Mucosa of descending colon (tissue), 3 donors: Measurements from ENCODE around the gene TADA3. TPM values are rescaled to one million over a fixed set of nuclear protein-coding genes. Genes with fewer than 3 reads are reported as not detected.

ENCODE experiments used
- ATAC-seq: fragments of 200-7000 bp; cut with Tn5 transposase; one replicate; pipeline ENCODE4 v1.9.1; 2020; ENCODE audit warnings: mild to moderate bottlenecking, moderate library complexity
- DNase-seq, 3 donors: peaks; one replicate each; pipeline ENCODE4 v3.0.0-alpha.2; 2020
- H3K36me3 ChIP-seq: fragments of 200-600 bp; one replicate; pipeline ENCODE4 v1.8.0; 2021; ENCODE audit warnings: low read depth, mild to moderate bottlenecking
- H3K4me1 ChIP-seq: fragments of 200-600 bp; one replicate; pipeline ENCODE4 v1.8.0; 2021; ENCODE audit warnings: low read depth, mild to moderate bottlenecking
- H3K4me3 ChIP-seq: fragments of 200-600 bp; one replicate; pipeline ENCODE4 v1.8.0; 2021; ENCODE audit warnings: mild to moderate bottlenecking
- H3K9me3 ChIP-seq: fragments of 200-600 bp; one replicate; pipeline ENCODE4 v1.8.0; 2021; ENCODE audit warnings: mild to moderate bottlenecking
- intact Hi-C, 2 donors: fragments of 100-400 bp; cut with DNase I in 1 of 2; cut with micrococcal nuclease in 1 of 2; formaldehyde crosslinking; loops; one replicate each; pipeline versions ENCODE4 v1.11.0 to v1.11.1; 2022; cut with DNase I, micrococcal nuclease
- total RNA-seq, 3 donors: library from RNA; stranded (reverse); fragmentation: NEBNext Ultra II Directional in 2 of 3; extraction: Animal tissue kit (Norgen Biotek cat#: 25700) in 2 of 3; gene quantifications; one replicate each; pipeline versions ENCODE4 v1.2.1 to v1.2.4, GENCODE V29; 2021 to 2023
- TF ChIP-seq, protein P1 (sequence below): fragments of 200-600 bp; IDR thresholded peaks from one replicate; pipeline ENCODE4 v1.8.0; 2022; ENCODE audit warnings: antibody characterized with exemption, mild to moderate bottlenecking
- donor health status: DM: no; HTN: no; CAD: no; lungs with moderate emphysema.
- donor health status: DM: no; HTN: no; CAD: no.
- donor health status: DM: no; HTN: yes; CAD: no.

Gene TADA3
- total RNA-seq, 3 donors from 2014 or later: 63.0 to 66.1 (median 63.2) TPM

DNA sequence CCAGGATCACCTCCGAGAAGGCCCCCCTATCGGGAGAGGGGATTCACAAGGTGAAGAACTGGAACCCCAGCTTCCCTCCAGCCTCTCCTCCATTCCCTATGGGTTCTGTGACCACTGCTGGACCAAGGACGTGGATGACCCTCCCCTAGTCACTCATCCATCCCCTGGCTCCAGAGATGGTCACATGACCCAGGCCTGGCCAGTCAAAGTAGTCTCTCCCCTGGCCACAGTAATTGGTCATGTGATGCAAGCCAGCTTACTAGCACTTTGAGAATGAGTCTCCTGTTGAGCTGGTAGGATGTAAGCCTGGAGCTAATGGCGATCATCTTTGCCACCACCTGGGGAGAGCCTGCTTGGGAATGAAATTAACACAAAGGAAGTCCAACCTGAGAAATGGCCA, 26.4 kb downstream of the TADA3 start:
- peaks cover 3% of the 10 kb centered on the region for H3K36me3 ChIP-seq
- H3K4me3 ChIP-seq: no peak overlapping the region
- no peak for DNase-seq
- TF ChIP-seq, protein P1, sequence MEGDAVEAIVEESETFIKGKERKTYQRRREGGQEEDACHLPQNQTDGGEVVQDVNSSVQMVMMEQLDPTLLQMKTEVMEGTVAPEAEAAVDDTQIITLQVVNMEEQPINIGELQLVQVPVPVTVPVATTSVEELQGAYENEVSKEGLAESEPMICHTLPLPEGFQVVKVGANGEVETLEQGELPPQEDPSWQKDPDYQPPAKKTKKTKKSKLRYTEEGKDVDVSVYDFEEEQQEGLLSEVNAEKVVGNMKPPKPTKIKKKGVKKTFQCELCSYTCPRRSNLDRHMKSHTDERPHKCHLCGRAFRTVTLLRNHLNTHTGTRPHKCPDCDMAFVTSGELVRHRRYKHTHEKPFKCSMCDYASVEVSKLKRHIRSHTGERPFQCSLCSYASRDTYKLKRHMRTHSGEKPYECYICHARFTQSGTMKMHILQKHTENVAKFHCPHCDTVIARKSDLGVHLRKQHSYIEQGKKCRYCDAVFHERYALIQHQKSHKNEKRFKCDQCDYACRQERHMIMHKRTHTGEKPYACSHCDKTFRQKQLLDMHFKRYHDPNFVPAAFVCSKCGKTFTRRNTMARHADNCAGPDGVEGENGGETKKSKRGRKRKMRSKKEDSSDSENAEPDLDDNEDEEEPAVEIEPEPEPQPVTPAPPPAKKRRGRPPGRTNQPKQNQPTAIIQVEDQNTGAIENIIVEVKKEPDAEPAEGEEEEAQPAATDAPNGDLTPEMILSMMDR: no peak
- peaks cover 15% of the 10 kb centered on the region for H3K4me1 ChIP-seq
- H3K9me3 ChIP-seq: no peaks in the 10 kb centered on the region
- no peak for ATAC-seq
- intact Hi-C loops: no loop called here

DNA sequence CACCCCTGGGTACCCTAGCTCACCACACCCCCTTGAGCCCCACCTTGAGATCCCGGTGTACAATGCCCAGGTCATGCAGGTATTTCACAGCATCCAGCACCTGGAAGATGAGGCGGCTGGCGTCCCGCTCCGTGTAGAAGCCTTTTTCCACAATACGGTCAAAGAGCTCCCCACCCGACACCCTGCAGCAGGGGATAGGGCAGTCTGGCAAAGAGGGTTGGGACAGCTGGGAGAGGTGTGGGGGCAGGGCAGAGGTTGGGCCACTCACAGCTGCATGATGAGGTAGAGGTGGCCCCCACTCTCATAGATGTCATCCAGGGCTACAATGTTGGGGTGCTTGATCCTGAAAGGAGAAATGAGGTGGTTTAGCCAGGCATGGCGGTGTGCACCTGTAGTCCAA, 29.4 kb downstream of the TADA3 start:
- peaks cover 3% of the 10 kb centered on the region for H3K36me3 ChIP-seq
- no peaks in the 10 kb centered on the region for H3K9me3 ChIP-seq
- peaks cover 3% of the 10 kb centered on the region for H3K4me1 ChIP-seq
- ATAC-seq: no peak
- TF ChIP-seq, protein P1: no peak
- H3K4me3 ChIP-seq: no peak overlapping the region
- intact Hi-C loops: no loop called here
- no peak for DNase-seq

DNA sequence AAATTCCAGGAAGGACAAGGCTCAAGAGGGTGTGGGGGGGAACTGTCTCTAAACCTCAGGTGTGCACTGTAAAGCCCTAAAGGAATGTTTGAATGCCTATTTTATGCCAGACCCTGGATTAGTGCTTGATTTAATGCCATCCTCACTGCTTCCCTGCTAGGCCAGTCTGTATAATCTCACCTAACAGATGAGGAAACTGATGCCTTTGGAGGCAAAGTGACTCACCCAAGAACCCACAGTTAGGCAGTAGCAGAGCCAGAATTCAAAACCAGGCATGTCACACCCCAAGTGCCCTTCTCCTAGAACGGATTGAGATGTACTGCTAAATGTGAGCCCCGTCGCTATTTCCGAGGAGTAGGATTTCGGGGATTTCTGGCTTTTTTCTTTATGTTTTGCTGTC, 30.4 kb downstream of the TADA3 start:
- Histone ChIP-seq H3K4me1 (no peaks in the 10 kb centered on the region), H3K9me3 (no peaks in the 10 kb centered on the region), H3K36me3 (peaks cover 3% of the 10 kb centered on the region), H3K4me3 (no peak overlapping the region)
- intact Hi-C loops: no loop called here
- no peak for DNase-seq
- no peak for ATAC-seq
- TF ChIP-seq, protein P1: no peak

DNA sequence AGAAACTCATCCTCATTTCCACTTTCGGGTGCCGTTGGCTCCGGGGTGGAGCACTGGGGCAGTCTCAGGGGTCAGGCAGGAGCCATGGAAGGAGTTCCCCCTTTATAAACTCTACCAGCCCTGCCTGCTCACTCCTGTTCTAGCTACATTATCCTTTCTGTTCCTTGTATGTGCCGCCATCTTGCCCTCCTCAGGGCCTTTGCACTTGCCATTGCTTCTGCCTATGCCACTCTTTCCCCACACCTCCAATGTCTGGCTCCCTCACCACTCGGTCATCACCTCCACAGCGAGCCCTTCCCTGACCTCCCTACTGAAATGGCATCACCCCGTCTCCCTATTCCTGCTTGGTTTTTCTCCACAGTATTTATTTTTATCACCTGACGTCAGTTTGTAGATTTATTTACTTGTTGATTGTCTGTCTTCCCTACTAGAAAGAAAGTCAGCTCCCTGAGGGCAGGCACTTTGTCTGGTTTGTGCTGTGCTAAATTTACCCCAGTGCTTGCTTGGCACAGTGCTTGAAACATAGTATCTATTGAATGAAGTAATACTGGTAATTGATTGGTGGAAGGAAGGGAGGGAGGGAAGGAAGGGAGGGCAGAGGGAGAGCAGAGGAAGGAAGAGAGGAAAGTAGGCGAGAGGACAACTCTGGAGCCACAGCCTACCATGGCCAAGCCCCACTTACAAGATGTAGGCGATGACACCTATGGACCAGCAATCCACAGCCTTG, 31.3 kb downstream of the TADA3 start:
- Histone ChIP-seq H3K4me1 (no peaks in the 10 kb centered on the region), H3K36me3 (peaks cover 3% of the 10 kb centered on the region), H3K9me3 (no peaks in the 10 kb centered on the region), H3K4me3 (no peak overlapping the region)
- TF ChIP-seq, protein P1: no peak
- intact Hi-C loops: no loop called here
- no peak for ATAC-seq
- DNase-seq: no peak

DNA sequence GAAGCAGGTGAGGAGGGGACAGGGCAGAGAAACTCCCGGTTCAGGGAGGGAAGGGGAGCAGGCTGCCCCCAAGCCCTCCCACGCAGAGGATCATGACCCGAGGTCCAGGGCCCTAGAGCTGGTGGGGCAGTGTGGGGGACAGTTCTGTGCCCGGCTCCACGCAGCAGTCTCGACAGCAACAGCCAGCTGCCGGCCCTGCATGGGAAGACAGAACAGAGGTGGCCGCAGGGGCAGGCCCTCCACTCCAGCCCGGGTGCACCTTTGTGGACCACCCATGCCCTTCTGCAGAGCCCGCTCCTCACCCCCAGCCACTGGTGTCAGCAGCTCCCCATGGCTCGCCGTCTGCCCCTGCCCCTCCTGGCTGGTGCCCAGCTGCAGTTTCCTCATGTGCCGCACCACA, 34.8 kb downstream of the TADA3 start:
- Histone ChIP-seq H3K36me3 (no peaks in the 10 kb centered on the region), H3K9me3 (no peaks in the 10 kb centered on the region), H3K4me1 (no peaks in the 10 kb centered on the region), H3K4me3 (no peak overlapping the region)
- intact Hi-C loops: no loop called here
- ATAC-seq (no peak), DNase-seq (no peak)
- TF ChIP-seq, protein P1: no peak

DNA sequence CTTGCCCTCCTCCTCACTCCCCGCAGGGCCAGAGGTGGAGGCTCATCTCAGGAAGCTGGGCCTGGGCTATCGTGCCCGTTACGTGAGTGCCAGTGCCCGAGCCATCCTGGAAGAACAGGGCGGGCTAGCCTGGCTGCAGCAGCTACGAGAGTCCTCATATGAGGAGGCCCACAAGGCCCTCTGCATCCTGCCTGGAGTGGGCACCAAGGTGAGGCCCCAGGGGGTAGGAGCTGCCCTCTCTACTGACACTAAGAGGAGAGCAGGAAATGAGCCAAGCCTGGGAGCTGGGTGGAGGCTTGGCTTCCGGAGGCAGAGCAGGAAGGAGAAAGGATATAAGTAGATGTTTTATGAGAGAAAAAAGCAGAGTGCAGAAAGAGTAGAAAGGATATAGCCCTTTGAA, 37.6 kb downstream of the TADA3 start:
- TF ChIP-seq, protein P1: no peak
- Histone ChIP-seq H3K9me3 (no peaks in the 10 kb centered on the region), H3K36me3 (no peaks in the 10 kb centered on the region), H3K4me3 (no peak overlapping the region), H3K4me1 (peaks cover 14% of the 10 kb centered on the region)
- ATAC-seq (peak; percentile 15), DNase-seq (no peak)
- intact Hi-C loops: no loop called here
